Prostate gland (tissue), 2 donors: Measurements from ENCODE around the gene HMX1. TPM values are rescaled to one million over a fixed set of nuclear protein-coding genes. Genes with fewer than 3 reads are reported as not detected.

ENCODE experiments used
- DNase-seq: peaks from one replicate; pipeline ENCODE4 v3.0.0-alpha.2; 2019; ENCODE audit warnings: low spot score
- H3K27ac ChIP-seq, 2 donors: fragments of 200-600 bp; sonication (generic); 2 replicates each; pipeline ENCODE4 v1.5.1; 2017 to 2019
- H3K27me3 ChIP-seq: fragments of 200-600 bp; sonication (generic); replicated peaks from 2 replicates; pipeline ENCODE4 v1.5.1; 2019; ENCODE audit not compliant: insufficient read depth
- H3K36me3 ChIP-seq, 2 donors: fragments of 200-600 bp; sonication (generic); 1 replicate in 1 of 2; 2 replicates in 1 of 2; pipeline versions ENCODE4 v1.5.1 to v1.8.1; 2017 to 2019
- H3K4me1 ChIP-seq: fragments of 200-600 bp; sonication (generic); replicated peaks from 2 replicates; pipeline ENCODE4 v1.5.1; 2019
- H3K4me3 ChIP-seq, 2 donors: fragments of 200-600 bp; sonication (generic); 2 replicates each; pipeline ENCODE4 v1.5.1; 2017 to 2019
- H3K9me3 ChIP-seq: fragments of 200-600 bp; sonication (generic); 2 replicates; pipeline ENCODE4 v1.5.1; 2017
- CTCF ChIP-seq, 4 experiments: fragments of 200-600 bp in 2 of 4; fragments of 450-650 bp in 2 of 4; sonication (generic) in 2 of 4; IDR thresholded peaks; 1 replicate in 3 of 4; 2 replicates in 1 of 4; pipeline ENCODE4 v1.5.1; 2016 to 2019; ENCODE audit warnings: antibody characterized with exemption in 4 of 4, mild to moderate bottlenecking in 2 of 4, moderate library complexity in 2 of 4
- POLR2A ChIP-seq: fragments of 450-650 bp; IDR thresholded peaks from one replicate; pipeline ENCODE4 v1.6.1; 2016; ENCODE audit warnings: antibody characterized with exemption, mild to moderate bottlenecking
- POLR2AphosphoS5 ChIP-seq: sonication (generic); formaldehyde crosslinking; IDR thresholded peaks from one replicate; pipeline ENCODE4 v1.6.1; 2017; ENCODE audit warnings: antibody characterized with exemption
- WGBS: methylation state at CpG from one replicate; pipeline ENCODE4 v1.1.5; 2018; 5-methylcytosine and 5-hydroxymethylcytosine counted together
- intact Hi-C: fragments of 100-400 bp; cut with DNase I; formaldehyde crosslinking; loops from one replicate; pipeline ENCODE4 v1.14.2; 2022
- total RNA-seq, 2 donors: library from RNA; depleted of rRNA; stranded (reverse); fragments of >200 nt; gene quantifications; one replicate each; pipeline ENCODE4 v1.1.0, GENCODE V29; 2016

The HMX1 gene
- total RNA-seq, 2 donors from 2014 or later = 5.3 TPM; not detected in 1

- Histone ChIP-seq H3K27ac (no peak overlapping the region), H3K4me3 (no peak overlapping the region), H3K4me1 (no peaks in the 10 kb centered on the region), H3K27me3 (peaks cover 38% of the 10 kb centered on the region), H3K36me3 (no peaks in the 10 kb centered on the region), H3K9me3 (no peaks in the 10 kb centered on the region)
- 73% methylated on average over 8 of the region's 8 CpGs for WGBS
- DNase-seq = no peak
- intact Hi-C loops = no loop called here
- TF ChIP-seq POLR2A (no peak), CTCF (IDR thresholded peaks at IDR 0.05) (no peak), POLR2AphosphoS5 (no peak)
Measured at GRCh38 chr4:8879574-8879973, 7.9 kb upstream of the HMX1 start.

GRCh38 chr4:8878421-8878820 is 6.8 kb upstream of the HMX1 start:
- TF ChIP-seq CTCF (IDR thresholded peaks at IDR 0.05) (no peak), POLR2A (no peak), POLR2AphosphoS5 (no peak)
- Histone ChIP-seq H3K27me3 (peaks cover 50% of the 10 kb centered on the region), H3K9me3 (no peaks in the 10 kb centered on the region), H3K36me3 (no peaks in the 10 kb centered on the region), H3K27ac (no peak overlapping the region), H3K4me3 (no peak overlapping the region), H3K4me1 (no peaks in the 10 kb centered on the region)
- no peak for DNase-seq
- intact Hi-C loops = no loop called here
- 17% methylated on average over 11 of the region's 11 CpGs for WGBS

- Histone ChIP-seq H3K36me3 (no peaks in the 10 kb centered on the region), H3K27ac (no peak overlapping the region), H3K4me3 (no peak overlapping the region), H3K9me3 (no peaks in the 10 kb centered on the region), H3K27me3 (peaks cover 57% of the 10 kb centered on the region), H3K4me1 (no peaks in the 10 kb centered on the region)
- no peak for DNase-seq
- intact Hi-C loops = no loop called here
- WGBS = 1% methylated on average over 7 of the region's 12 CpGs
- TF ChIP-seq POLR2A = no peak
- TF ChIP-seq CTCF (IDR thresholded peaks at IDR 0.05) = no peak
- TF ChIP-seq POLR2AphosphoS5 = no peak
Measured at GRCh38 chr4:8877780-8878040, 6.1 kb upstream of the HMX1 start.

- DNase-seq = no peak
- no peaks in the 10 kb centered on the region for H3K36me3 ChIP-seq
- no peak overlapping the region for H3K4me3 ChIP-seq
- H3K27ac ChIP-seq = no peak overlapping the region
- peaks cover 62% of the 10 kb centered on the region for H3K27me3 ChIP-seq
- intact Hi-C loops = no loop called here
- WGBS = 12% methylated on average over 10 of the region's 11 CpGs
- H3K9me3 ChIP-seq = no peaks in the 10 kb centered on the region
- H3K4me1 ChIP-seq = no peaks in the 10 kb centered on the region
- TF ChIP-seq CTCF (IDR thresholded peaks at IDR 0.05) = no peak
- no peak for TF ChIP-seq POLR2A
- TF ChIP-seq POLR2AphosphoS5 = no peak
Measured at GRCh38 chr4:8876982-8877779, 5.5 kb upstream of the HMX1 start.
